NCI-H187 treated with DMSO at 0.1 percent for 48 hours (cell line): Measurements from ENCODE around the gene CIDEA.

Experiments used
- DNase-seq: peaks from one replicate; lab custom pipeline; 2025; lab: John Stamatoyannopoulos, UW

CIDEA gene

GRCh38 chr18:12321333-12321732 is 67.2 kb downstream of the CIDEA start:
- DNase-seq = no peak

- DNase-seq = no peak
Measured at GRCh38 chr18:12324991-12325725, 71.0 kb downstream of the CIDEA start.

- DNase-seq = no peak
Measured at GRCh38 chr18:12325726-12326245, 71.6 kb downstream of the CIDEA start.

GRCh38 chr18:12326711-12327460 is 72.7 kb downstream of the CIDEA start:
- DNase-seq = no peak
